Liver (tissue), 9 donors: ENCODE results near the gene AGBL5. TPM values are rescaled to one million over a fixed set of nuclear protein-coding genes. Genes with fewer than 3 reads are reported as not detected.

Experiments
- DNase-seq: peaks from one replicate; pipeline ENCODE4 v3.0.0-alpha.2; 2017; ENCODE audit warnings: low spot score
- H3K27ac ChIP-seq, 2 donors: one replicate each; pipeline ENCODE4 v1.7.0; 2013; ENCODE audit warnings: inconsistent platforms in 2 of 2, low read length in 2 of 2, control low read depth in 1 of 2, low read depth in 1 of 2, mild to moderate bottlenecking in 1 of 2
- H3K27me3 ChIP-seq, 4 donors: one replicate each; pipeline versions ENCODE4 v1.6.1 to v1.7.0; 2013; ENCODE audit warnings: low read length in 3 of 4, inconsistent platforms in 1 of 4, mild to moderate bottlenecking in 1 of 4, moderate library complexity in 1 of 4; ENCODE audit not compliant: control insufficient read depth in 4 of 4, insufficient read depth in 4 of 4
- H3K36me3 ChIP-seq, 4 donors: one replicate each; pipeline versions ENCODE4 v1.6.1 to v1.7.0; 2013; ENCODE audit warnings: low read length in 3 of 4, mild to moderate bottlenecking in 3 of 4, low read depth in 1 of 4, moderate library complexity in 1 of 4; ENCODE audit not compliant: control insufficient read depth in 4 of 4, insufficient read depth in 3 of 4
- H3K4me1 ChIP-seq, 4 donors: one replicate each; pipeline versions ENCODE4 v1.6.1 to v1.7.0; 2013; ENCODE audit warnings: low read length in 3 of 4, mild to moderate bottlenecking in 3 of 4, moderate library complexity in 1 of 4; ENCODE audit not compliant: control insufficient read depth in 4 of 4, insufficient read depth in 4 of 4
- H3K4me3 ChIP-seq, 3 donors: one replicate each; pipeline versions ENCODE4 v1.6.1 to v1.7.0; 2013; ENCODE audit warnings: low read length in 3 of 3, control low read depth in 1 of 3, low read depth in 1 of 3, mild to moderate bottlenecking in 1 of 3
- H3K9ac ChIP-seq, 2 donors: one replicate each; pipeline ENCODE4 v1.7.0; 2013; ENCODE audit warnings: low read length in 2 of 2, mild to moderate bottlenecking in 2 of 2, moderate library complexity in 2 of 2, control low read depth in 1 of 2, low read depth in 1 of 2
- H3K9me3 ChIP-seq, 4 donors: one replicate each; pipeline versions ENCODE4 v1.6.1 to v1.7.0; 2013; ENCODE audit warnings: low read length in 3 of 4; ENCODE audit not compliant: control insufficient read depth in 4 of 4
- EGR1 ChIP-seq, 2 donors: IDR thresholded peaks; 2 replicates each; pipeline ENCODE4 v1.6.1; 2016 to 2018; ENCODE audit warnings: antibody characterized with exemption in 2 of 2, low read depth in 2 of 2
- FOXA2 ChIP-seq: IDR thresholded peaks from 2 replicates; pipeline ENCODE4 v1.6.1; 2016; ENCODE audit warnings: antibody characterized with exemption
- GABPA ChIP-seq, 2 donors: IDR thresholded peaks in 1 of 2; conservative IDR thresholded peaks in 1 of 2; 2 replicates each; pipeline ENCODE4 v1.6.1; 2016; ENCODE audit warnings: antibody characterized with exemption in 2 of 2, mild to moderate bottlenecking in 1 of 2, moderate library complexity in 1 of 2
- HNF4A ChIP-seq, 2 donors: conservative IDR thresholded peaks; 2 replicates each; pipeline ENCODE4 v1.6.1; 2016; ENCODE audit warnings: antibody characterized with exemption in 2 of 2, mild to moderate bottlenecking in 2 of 2
- JUND ChIP-seq, 2 donors: IDR thresholded peaks; 2 replicates each; pipeline ENCODE4 v1.6.1; 2016; ENCODE audit warnings: antibody characterized with exemption in 2 of 2
- NR2F2 ChIP-seq: IDR thresholded peaks from 2 replicates; pipeline ENCODE4 v1.6.1; 2016; ENCODE audit warnings: antibody characterized with exemption
- RAD21 ChIP-seq, 2 donors: IDR thresholded peaks; 2 replicates each; pipeline ENCODE4 v1.6.1; 2016; ENCODE audit warnings: antibody characterized with exemption in 2 of 2, mild to moderate bottlenecking in 2 of 2
- RXRA ChIP-seq, 2 donors: IDR thresholded peaks; 2 replicates each; pipeline ENCODE4 v1.6.1; 2017 to 2018; ENCODE audit warnings: antibody characterized with exemption in 2 of 2, mild to moderate bottlenecking in 1 of 2
- SP1 ChIP-seq: IDR thresholded peaks from 2 replicates; pipeline ENCODE4 v1.6.1; 2018; ENCODE audit warnings: antibody characterized with exemption, mild to moderate bottlenecking
- TAF1 ChIP-seq: conservative IDR thresholded peaks from 2 replicates; pipeline ENCODE4 v1.6.1; 2016; ENCODE audit warnings: antibody characterized with exemption, mild to moderate bottlenecking
- YY1 ChIP-seq: IDR thresholded peaks from 2 replicates; pipeline ENCODE4 v1.6.1; 2016; ENCODE audit warnings: antibody characterized with exemption, mild to moderate bottlenecking
- WGBS: extraction: QIAGEN DNeasy Blood & Tissue Kit; methylation state at CpG from one replicate; pipeline ENCODE4 v1.1.7; 2013; 5-methylcytosine and 5-hydroxymethylcytosine counted together
- polyA plus RNA-seq, 2 donors: library from polyadenylated mRNA; stranded (reverse) in 1 of 2; unstranded in 1 of 2; fragments of 200-250 nt in 1 of 2; fragments of >200 nt in 1 of 2; fragmentation: Nextera tagmentation in 1 of 2; extraction: Ambion mirVana in 1 of 2; gene quantifications; one replicate each; pipeline versions ENCODE4 v1.2.1 to v1.2.3, GENCODE V29; 2013 to 2015
- total RNA-seq, 2 donors: library from RNA; depleted of rRNA; stranded (reverse); fragments of >200 nt; gene quantifications; one replicate each; pipeline ENCODE4 v1.2.3, GENCODE V29; 2014
- TF ChIP-seq, protein P1 (sequence below): fragments of 150-350 bp; IDR thresholded peaks from 2 replicates; pipeline ENCODE4 v1.5.1; 2017; ENCODE audit warnings: improper control_type of control experiment, low read depth, low read length; ENCODE audit not compliant: missing input control
- TF ChIP-seq, protein P2 (sequence below): IDR thresholded peaks from 2 replicates; pipeline ENCODE4 v1.6.1; 2016; ENCODE audit warnings: antibody characterized with exemption
- TF ChIP-seq, protein P3 (sequence below): IDR thresholded peaks from 2 replicates; pipeline ENCODE4 v1.6.1; 2016; ENCODE audit warnings: antibody characterized with exemption, mild to moderate bottlenecking
- TF ChIP-seq, protein P4 (sequence below): IDR thresholded peaks from 2 replicates; pipeline ENCODE4 v1.6.1; 2016; ENCODE audit warnings: antibody characterized with exemption
- donor health status: healthy.
- donor health status: healthy.
- donor health status: healthy.
- donor health status: healthy.
- donor health status: healthy.

Gene AGBL5
- total and polyA plus RNA-seq, 4 donors = 3.2 to 9.0 (median 4.8) TPM

DNA sequence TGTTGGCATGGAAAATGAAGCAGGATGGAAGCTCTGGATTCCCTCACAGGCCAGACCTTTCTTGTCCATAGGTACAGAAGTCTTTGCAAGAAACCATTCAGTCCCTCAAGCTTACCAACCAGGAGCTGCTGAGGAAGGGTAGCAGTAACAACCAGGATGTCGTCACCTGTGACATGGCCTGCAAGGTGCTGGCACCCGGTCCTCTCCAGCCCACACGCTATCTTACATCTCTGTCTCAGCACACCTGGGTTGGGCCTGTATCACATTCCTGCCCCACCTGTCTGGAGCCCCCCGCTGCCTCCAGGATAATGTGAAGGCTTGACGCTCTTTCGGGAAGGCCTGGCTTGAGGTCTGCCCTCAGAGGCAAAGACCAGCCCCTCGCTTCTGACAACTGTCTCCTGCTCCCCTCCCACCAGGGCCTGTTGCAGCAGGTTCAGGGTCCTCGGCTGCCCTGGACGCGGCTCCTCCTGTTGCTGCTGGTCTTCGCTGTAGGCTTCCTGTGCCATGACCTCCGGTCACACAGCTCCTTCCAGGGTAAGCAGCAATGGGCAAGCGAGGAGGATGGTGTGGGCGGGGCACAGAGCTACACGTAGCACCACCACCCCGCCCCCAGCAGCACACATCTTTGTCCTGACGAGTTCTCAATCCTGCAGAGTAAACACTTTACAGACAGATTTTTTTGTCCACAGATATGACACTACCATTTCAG, 12.7 kb upstream of the AGBL5 start:
- no peak for DNase-seq

DNA sequence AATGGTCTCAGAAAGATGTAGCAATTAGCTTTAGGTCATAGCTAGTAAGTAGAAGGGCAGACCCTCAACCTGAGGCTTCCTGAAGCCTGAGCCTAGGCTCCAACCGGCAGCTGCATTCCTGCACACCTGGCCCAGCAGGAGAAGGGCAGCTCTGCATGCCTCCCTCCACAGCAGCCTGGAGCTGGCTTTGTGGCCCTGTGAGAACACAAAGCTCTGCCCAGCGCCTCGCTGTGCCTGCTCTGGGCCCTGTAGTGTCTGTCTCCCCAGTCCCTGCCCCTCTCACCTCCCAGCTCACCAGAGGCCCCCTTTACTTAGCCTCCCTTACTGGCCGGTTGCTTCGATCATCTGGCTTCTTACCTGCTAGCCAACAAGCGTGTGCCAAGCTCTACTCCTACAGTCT, 12.0 kb upstream of the AGBL5 start:
- no peaks in the 10 kb centered on the region for H3K27me3 ChIP-seq
- H3K9ac ChIP-seq = no peak overlapping the region
- H3K4me1 ChIP-seq = peaks cover 0 to 11% (median 3%) of the 10 kb centered on the region in 4 donors
- peaks cover 25 to 75% (median 57%) of the 10 kb centered on the region in 4 donors for H3K36me3 ChIP-seq
- no peak overlapping the region for H3K27ac ChIP-seq
- H3K9me3 ChIP-seq = no peaks in the 10 kb centered on the region
- no peak for TF ChIP-seq JUND (IDR thresholded peaks at IDR 0.05)
- TF ChIP-seq SP1 = no peak
- TF ChIP-seq YY1 = no peak
- no peak for TF ChIP-seq EGR1 (IDR thresholded peaks at IDR 0.05; ENCODE audit: low read depth in 2 of 2)
- no peak for TF ChIP-seq GABPA (IDR thresholded peaks at IDR 0.05 in 1 of 2, conservative IDR thresholded peaks at IDR 0.05 in 1 of 2)
- TF ChIP-seq TAF1 = no peak
- TF ChIP-seq NR2F2 = no peak
- 95% methylated on average over 6 of the region's 6 CpGs for WGBS
- H3K4me3 ChIP-seq = no peak overlapping the region
- DNase-seq = no peak

More for the DNA sequence above, 12.7 kb upstream of the AGBL5 start:
- Histone ChIP-seq H3K9ac (no peak overlapping the region), H3K4me1 (peaks cover 1 to 15% (median 9%) of the 10 kb centered on the region in 4 donors), H3K27ac (no peak overlapping the region), H3K4me3 (no peak overlapping the region), H3K27me3 (no peaks in the 10 kb centered on the region), H3K9me3 (no peaks in the 10 kb centered on the region), H3K36me3 (peaks cover 25 to 75% (median 57%) of the 10 kb centered on the region in 4 donors)
- TF ChIP-seq EGR1 (IDR thresholded peaks at IDR 0.05; ENCODE audit: low read depth in 2 of 2) = no peak
- TF ChIP-seq, protein P1, sequence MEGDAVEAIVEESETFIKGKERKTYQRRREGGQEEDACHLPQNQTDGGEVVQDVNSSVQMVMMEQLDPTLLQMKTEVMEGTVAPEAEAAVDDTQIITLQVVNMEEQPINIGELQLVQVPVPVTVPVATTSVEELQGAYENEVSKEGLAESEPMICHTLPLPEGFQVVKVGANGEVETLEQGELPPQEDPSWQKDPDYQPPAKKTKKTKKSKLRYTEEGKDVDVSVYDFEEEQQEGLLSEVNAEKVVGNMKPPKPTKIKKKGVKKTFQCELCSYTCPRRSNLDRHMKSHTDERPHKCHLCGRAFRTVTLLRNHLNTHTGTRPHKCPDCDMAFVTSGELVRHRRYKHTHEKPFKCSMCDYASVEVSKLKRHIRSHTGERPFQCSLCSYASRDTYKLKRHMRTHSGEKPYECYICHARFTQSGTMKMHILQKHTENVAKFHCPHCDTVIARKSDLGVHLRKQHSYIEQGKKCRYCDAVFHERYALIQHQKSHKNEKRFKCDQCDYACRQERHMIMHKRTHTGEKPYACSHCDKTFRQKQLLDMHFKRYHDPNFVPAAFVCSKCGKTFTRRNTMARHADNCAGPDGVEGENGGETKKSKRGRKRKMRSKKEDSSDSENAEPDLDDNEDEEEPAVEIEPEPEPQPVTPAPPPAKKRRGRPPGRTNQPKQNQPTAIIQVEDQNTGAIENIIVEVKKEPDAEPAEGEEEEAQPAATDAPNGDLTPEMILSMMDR = no peak
- TF ChIP-seq FOXA2 = no peak
- TF ChIP-seq RXRA (IDR thresholded peaks at IDR 0.05) = no peak
- no peak for TF ChIP-seq JUND (IDR thresholded peaks at IDR 0.05)
- TF ChIP-seq RAD21 (IDR thresholded peaks at IDR 0.05) = no peak
- TF ChIP-seq NR2F2 = peak; percentile 45
- TF ChIP-seq, protein P2, sequence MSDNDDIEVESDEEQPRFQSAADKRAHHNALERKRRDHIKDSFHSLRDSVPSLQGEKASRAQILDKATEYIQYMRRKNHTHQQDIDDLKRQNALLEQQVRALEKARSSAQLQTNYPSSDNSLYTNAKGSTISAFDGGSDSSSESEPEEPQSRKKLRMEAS = no peak
- 83% methylated on average over 17 of the region's 17 CpGs for WGBS

DNA sequence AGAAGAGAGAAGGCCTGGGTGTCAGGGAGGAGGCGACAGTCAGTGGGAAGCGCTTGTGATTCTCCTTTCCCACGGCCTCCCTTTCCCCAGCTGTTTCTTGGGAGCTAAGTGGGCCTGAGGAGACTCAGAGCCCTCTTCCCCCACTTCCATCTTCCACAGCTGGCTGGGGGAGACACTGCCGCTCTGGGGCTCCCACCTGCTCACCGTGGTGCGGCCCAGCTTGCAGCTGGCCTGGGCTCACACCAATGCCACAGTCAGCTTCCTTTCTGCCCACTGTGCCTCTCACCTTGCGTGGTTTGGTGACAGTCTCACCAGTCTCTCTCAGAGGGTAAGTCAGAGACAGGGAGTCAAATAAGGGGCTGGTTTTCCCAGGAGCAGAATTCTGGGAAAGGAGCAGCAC, 11.6 kb upstream of the AGBL5 start:
- TF ChIP-seq JUND (IDR thresholded peaks at IDR 0.05) (no peak), TAF1 (no peak), RAD21 (IDR thresholded peaks at IDR 0.05) (no peak), SP1 (no peak), HNF4A (conservative IDR thresholded peaks at IDR 0.05) (no peak), EGR1 (IDR thresholded peaks at IDR 0.05; ENCODE audit: low read depth in 2 of 2) (no peak), NR2F2 (no peak), YY1 (no peak)
- TF ChIP-seq, protein P3, sequence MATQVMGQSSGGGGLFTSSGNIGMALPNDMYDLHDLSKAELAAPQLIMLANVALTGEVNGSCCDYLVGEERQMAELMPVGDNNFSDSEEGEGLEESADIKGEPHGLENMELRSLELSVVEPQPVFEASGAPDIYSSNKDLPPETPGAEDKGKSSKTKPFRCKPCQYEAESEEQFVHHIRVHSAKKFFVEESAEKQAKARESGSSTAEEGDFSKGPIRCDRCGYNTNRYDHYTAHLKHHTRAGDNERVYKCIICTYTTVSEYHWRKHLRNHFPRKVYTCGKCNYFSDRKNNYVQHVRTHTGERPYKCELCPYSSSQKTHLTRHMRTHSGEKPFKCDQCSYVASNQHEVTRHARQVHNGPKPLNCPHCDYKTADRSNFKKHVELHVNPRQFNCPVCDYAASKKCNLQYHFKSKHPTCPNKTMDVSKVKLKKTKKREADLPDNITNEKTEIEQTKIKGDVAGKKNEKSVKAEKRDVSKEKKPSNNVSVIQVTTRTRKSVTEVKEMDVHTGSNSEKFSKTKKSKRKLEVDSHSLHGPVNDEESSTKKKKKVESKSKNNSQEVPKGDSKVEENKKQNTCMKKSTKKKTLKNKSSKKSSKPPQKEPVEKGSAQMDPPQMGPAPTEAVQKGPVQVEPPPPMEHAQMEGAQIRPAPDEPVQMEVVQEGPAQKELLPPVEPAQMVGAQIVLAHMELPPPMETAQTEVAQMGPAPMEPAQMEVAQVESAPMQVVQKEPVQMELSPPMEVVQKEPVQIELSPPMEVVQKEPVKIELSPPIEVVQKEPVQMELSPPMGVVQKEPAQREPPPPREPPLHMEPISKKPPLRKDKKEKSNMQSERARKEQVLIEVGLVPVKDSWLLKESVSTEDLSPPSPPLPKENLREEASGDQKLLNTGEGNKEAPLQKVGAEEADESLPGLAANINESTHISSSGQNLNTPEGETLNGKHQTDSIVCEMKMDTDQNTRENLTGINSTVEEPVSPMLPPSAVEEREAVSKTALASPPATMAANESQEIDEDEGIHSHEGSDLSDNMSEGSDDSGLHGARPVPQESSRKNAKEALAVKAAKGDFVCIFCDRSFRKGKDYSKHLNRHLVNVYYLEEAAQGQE = no peak
- TF ChIP-seq, protein P2 = no peak
- TF ChIP-seq, protein P1 = no peak
- TF ChIP-seq, protein P4, sequence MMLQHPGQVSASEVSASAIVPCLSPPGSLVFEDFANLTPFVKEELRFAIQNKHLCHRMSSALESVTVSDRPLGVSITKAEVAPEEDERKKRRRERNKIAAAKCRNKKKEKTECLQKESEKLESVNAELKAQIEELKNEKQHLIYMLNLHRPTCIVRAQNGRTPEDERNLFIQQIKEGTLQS = no peak
- 96% methylated on average over 7 of the region's 7 CpGs for WGBS
- no peaks in the 10 kb centered on the region for H3K9me3 ChIP-seq
- H3K4me3 ChIP-seq = no peak overlapping the region
- no peak for DNase-seq
- no peak overlapping the region for H3K9ac ChIP-seq
- no peaks in the 10 kb centered on the region for H3K27me3 ChIP-seq
- H3K36me3 ChIP-seq = peaks cover 25 to 75% (median 57%) of the 10 kb centered on the region in 4 donors
- H3K4me1 ChIP-seq = peaks cover 0 to 11% (median 3%) of the 10 kb centered on the region in 4 donors
- H3K27ac ChIP-seq = no peak overlapping the region
